Measurements from ENCODE around the gene LMO7. TPM values are rescaled to one million over a fixed set of nuclear protein-coding genes. Genes with fewer than 3 reads are reported as not detected.
"Not testable (repeated sequence)": the region's sequence is repeated elsewhere in the genome, so short reads cannot be mapped to it uniquely, and the experiment has no call there.

Gene LMO7
- polyA plus RNA-seq, 1 experiment, result 149 TPM

DNA sequence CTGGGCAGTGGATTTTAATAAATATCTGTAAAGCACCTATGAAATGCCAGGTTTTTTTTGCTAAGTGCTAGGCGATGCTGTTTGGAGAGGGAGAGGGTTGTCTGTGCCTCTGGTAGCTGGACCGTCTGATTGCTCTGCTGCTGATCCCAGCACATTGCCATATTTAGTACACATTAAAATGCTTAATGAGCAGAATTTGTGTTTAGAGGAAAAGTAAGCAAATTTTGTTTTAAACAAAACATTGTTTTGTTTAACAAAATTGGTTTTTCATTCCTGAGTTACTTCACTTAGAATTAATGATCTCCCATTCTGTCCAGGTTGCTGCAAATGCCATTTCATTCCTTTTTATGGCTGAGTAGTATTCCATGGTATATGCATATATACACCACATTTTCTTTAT, 85.2 kb downstream of the LMO7 start:
- DNase-seq (ENCODE audit: low read depth), result no peak
- ChIA-PET CTCF (no interaction called here), POLR2A (no interaction called here)
- H3K27me3 ChIP-seq (ENCODE audit: control insufficient read depth, insufficient read depth, low read length), result no peaks in the 10 kb centered on the region
- no peak overlapping the region for H3K4me3 ChIP-seq (ENCODE audit: low read depth, low read length)
- H3K36me3 ChIP-seq (ENCODE audit: control insufficient read depth, insufficient read depth, low read length), result peaks cover 1% of the 10 kb centered on the region; the same call in 1 of the 2 replicates
- no peak for TF ChIP-seq CTCF (IDR thresholded peaks at IDR 0.05; ENCODE audit: insufficient read depth, low read depth, low read length)

- ChIA-PET POLR2A (no interaction called here), CTCF (no interaction called here)
- no peak for DNase-seq (ENCODE audit: low read depth)
Measured at GRCh38 chr13:75723901-75724300, 87.8 kb downstream of the LMO7 start.

GRCh38 chr13:75724752-75725517, 88.8 kb downstream of the LMO7 start:
- Histone ChIP-seq H3K4me3 (ENCODE audit: low read depth, low read length) (no peak overlapping the region), H3K27me3 (ENCODE audit: control insufficient read depth, insufficient read depth, low read length) (no peaks in the 10 kb centered on the region), H3K36me3 (ENCODE audit: control insufficient read depth, insufficient read depth, low read length) (0 out of 2 replicates have a peak, but pooled peaks cover 1% of the 10 kb centered on the region)
- POLR2A ChIA-PET, result no interaction called here
- CTCF ChIA-PET, result interaction anchor here (0.9 to 1.3 kb wide), 2 partner anchors 9 to 29 kb away, joined by 3 to 5 read pairs; no protein-coding TSS in a partner anchor
- no peak for DNase-seq (ENCODE audit: low read depth)
- no peak for TF ChIP-seq CTCF (IDR thresholded peaks at IDR 0.05; ENCODE audit: insufficient read depth, low read depth, low read length)

More at GRCh38 chr13:75723901-75724300, 87.8 kb downstream of the LMO7 start:
- Histone ChIP-seq H3K27me3 (ENCODE audit: control insufficient read depth, insufficient read depth, low read length) (no peaks in the 10 kb centered on the region), H3K36me3 (ENCODE audit: control insufficient read depth, insufficient read depth, low read length) (0 out of 2 replicates have a peak, but pooled peaks cover 1% of the 10 kb centered on the region), H3K4me3 (ENCODE audit: low read depth, low read length) (no peak overlapping the region)
- TF ChIP-seq CTCF (IDR thresholded peaks at IDR 0.05; ENCODE audit: insufficient read depth, low read depth, low read length), result no peak

DNA sequence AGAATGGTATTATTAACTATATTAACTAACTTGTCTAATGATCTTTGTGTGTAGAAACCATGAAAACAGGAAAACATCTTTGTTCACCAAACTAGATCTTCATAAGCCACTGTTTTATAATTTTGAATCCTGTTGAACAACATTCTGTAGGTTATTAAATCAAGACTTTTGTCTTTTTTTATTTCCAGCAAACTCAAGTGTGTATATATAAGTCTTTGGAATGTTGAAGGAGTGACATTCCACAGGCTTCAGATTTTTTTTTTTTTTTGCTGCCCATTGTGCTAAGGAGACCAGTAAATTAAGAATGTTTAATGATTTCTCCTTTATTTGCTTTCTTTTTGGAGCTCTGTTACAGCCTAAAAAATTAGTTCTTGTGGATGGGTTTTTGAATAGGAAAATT, 89.6 kb downstream of the LMO7 start:
- ChIA-PET CTCF (interaction anchor here (0.9 to 1.3 kb wide), 2 partner anchors 8 to 30 kb away, joined by 3 to 5 read pairs; no protein-coding TSS in a partner anchor), POLR2A (no interaction called here)
- TF ChIP-seq CTCF (IDR thresholded peaks at IDR 0.05; ENCODE audit: insufficient read depth, low read depth, low read length), result no peak
- 0 out of 2 replicates have a peak, but pooled peaks cover 1% of the 10 kb centered on the region for H3K36me3 ChIP-seq (ENCODE audit: control insufficient read depth, insufficient read depth, low read length)
- H3K4me3 ChIP-seq (ENCODE audit: low read depth, low read length), result no peak overlapping the region
- no peaks in the 10 kb centered on the region for H3K27me3 ChIP-seq (ENCODE audit: control insufficient read depth, insufficient read depth, low read length)
- DNase-seq (ENCODE audit: low read depth), result no peak

GRCh38 chr13:75726306-75726705, 90.2 kb downstream of the LMO7 start:
- no peak for DNase-seq (ENCODE audit: low read depth)
- CTCF ChIA-PET, result no interaction called here
- POLR2A ChIA-PET, result no interaction called here
- H3K27me3 ChIP-seq (ENCODE audit: control insufficient read depth, insufficient read depth, low read length), result no peaks in the 10 kb centered on the region
- H3K4me3 ChIP-seq (ENCODE audit: low read depth, low read length), result no peak overlapping the region
- no peak for TF ChIP-seq CTCF (IDR thresholded peaks at IDR 0.05; ENCODE audit: insufficient read depth, low read depth, low read length)
- 0 out of 2 replicates have a peak, but pooled peaks cover 1% of the 10 kb centered on the region for H3K36me3 ChIP-seq (ENCODE audit: control insufficient read depth, insufficient read depth, low read length)

DNA sequence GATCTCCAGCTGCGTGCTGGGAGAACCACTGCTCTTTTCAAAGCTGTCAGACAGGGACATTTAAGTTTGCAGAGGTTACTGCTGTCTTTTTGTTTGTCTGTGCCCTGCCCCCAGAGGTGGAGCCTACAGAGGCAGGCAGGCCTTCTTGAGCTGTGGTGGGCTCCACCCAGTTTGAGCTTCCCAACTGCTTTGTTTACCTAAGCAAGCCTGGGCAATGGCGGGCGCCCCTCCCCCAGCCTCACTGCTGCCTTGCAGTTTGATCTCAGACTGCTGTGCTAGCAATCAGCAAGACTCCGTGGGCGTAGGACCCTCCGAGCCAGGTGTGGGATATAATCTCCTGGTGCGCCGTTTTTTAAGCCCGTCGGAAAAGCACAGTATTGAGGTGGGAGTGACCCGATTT, 97.0 kb downstream of the LMO7 start:
- H3K36me3 ChIP-seq (ENCODE audit: control insufficient read depth, insufficient read depth, low read length); POLR2A ChIA-PET; DNase-seq (ENCODE audit: low read depth); H3K27me3 ChIP-seq (ENCODE audit: control insufficient read depth, insufficient read depth, low read length); H3K4me3 ChIP-seq (ENCODE audit: low read depth, low read length): not testable (repeated sequence)
- CTCF ChIA-PET, result interaction anchor here (1.1 kb wide), 1 partner anchor 8 kb away, joined by 3 read pairs; no protein-coding TSS in a partner anchor
